HG03060 (cell line): ENCODE data around the gene DCTN4.

Experiments used
- ATAC-seq: cut with Tn5 transposase; IDR thresholded peaks from one replicate; pipeline ENCODE4 v1.9.1; 2021; ENCODE audit warnings: low read depth, moderate number of reproducible peaks; ENCODE audit not compliant: unreplicated experiment

The DCTN4 gene

GRCh38 chr5:150672237-150672883 is 86.5 kb downstream of the DCTN4 start:
- no peak for ATAC-seq

- no peak for ATAC-seq
Observed at GRCh38 chr5:150671509-150672236, 87.1 kb downstream of the DCTN4 start.

GRCh38 chr5:150670948-150671310 is 87.9 kb downstream of the DCTN4 start:
- ATAC-seq = no peak

- no peak for ATAC-seq
Observed at GRCh38 chr5:150670275-150670947, 88.4 kb downstream of the DCTN4 start.

- ATAC-seq = no peak
Observed at GRCh38 chr5:150665044-150665443, 93.8 kb downstream of the DCTN4 start.

GRCh38 chr5:150663936-150664335 is 94.9 kb downstream of the DCTN4 start:
- no peak for ATAC-seq

- ATAC-seq = no peak
Observed at GRCh38 chr5:150662731-150663516, 95.9 kb downstream of the DCTN4 start.

- ATAC-seq = no peak
Observed at GRCh38 chr5:150661821-150662596, 96.8 kb downstream of the DCTN4 start.

GRCh38 chr5:150661086-150661485 is 97.7 kb downstream of the DCTN4 start, which contains the start of gene MYOZ3:
Gene MYOZ3, plus strand, starts transcription at chr5:150661251. Its CDS starts 1,691 bp downstream, at chr5:150662942.
- ATAC-seq = no peak

- no peak for ATAC-seq
Observed at GRCh38 chr5:150660108-150660831, 98.5 kb downstream of the DCTN4 start.

- ATAC-seq = no peak
Observed at GRCh38 chr5:150659360-150660107, 99.3 kb downstream of the DCTN4 start.

GRCh38 chr5:150658699-150659265 is 100.0 kb downstream of the DCTN4 start:
- ATAC-seq = no peak
